Ovary (tissue), 3 donors: ENCODE measurements around the gene PCDHGB4.

Source experiments
- EP300 ChIP-seq: sonication (generic); formaldehyde crosslinking; IDR thresholded peaks from one replicate; pipeline ENCODE4 v1.6.1; 2017; ENCODE audit warnings: antibody characterized with exemption
- POLR2A ChIP-seq: fragments of 450-650 bp; IDR thresholded peaks from one replicate; pipeline ENCODE4 v1.6.1; 2017; ENCODE audit warnings: antibody characterized with exemption, mild to moderate bottlenecking, moderate library complexity
- TF ChIP-seq, protein P1 (sequence below), 3 donors: fragments of 450-650 bp in 2 of 3; fragments of 200-600 bp in 1 of 3; IDR thresholded peaks; one replicate each; pipeline versions ENCODE4 v1.5.1 to v1.8.0; 2016 to 2022; ENCODE audit warnings: antibody characterized with exemption in 3 of 3, mild to moderate bottlenecking in 1 of 3
- donor health status: DM: no; HTN: no; CAD: no.

DNA sequence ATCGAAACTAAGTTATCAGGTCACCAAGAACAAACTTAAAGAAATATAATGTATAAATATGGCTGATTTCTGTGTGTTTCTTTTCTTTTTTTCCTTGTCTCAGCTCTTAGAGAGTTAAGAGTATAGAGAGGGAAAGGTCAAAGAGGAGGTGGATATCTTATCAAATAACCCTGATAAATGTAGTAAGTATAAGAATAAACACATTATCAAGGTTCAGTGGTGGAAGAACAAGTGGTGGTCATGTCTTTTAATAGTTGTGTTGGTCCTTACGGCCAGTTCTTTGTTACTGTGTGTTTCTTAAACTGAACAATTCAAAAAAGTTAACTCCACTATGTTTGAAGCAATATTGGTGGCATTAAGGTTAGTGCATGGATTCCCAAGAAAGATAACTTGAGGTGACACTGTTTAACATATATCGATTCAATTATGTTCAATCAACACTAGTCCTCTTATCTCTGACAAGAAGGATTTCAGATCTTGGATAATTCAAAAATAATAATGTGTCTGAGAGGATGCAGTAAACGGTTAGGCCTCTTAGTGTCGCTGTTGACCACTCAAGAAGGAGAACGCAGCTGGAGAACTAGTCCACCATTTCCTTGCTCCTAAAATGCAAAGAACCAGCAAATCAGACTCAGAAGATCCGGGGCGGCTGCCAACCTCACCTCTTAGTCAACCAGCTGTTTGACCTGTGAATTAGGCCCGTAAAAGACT is 44.1 kb upstream of the PCDHGB4 start, which contains the start of gene PCDHGA3:
- TF ChIP-seq POLR2A (no peak), EP300 (no peak)
- TF ChIP-seq, protein P1, sequence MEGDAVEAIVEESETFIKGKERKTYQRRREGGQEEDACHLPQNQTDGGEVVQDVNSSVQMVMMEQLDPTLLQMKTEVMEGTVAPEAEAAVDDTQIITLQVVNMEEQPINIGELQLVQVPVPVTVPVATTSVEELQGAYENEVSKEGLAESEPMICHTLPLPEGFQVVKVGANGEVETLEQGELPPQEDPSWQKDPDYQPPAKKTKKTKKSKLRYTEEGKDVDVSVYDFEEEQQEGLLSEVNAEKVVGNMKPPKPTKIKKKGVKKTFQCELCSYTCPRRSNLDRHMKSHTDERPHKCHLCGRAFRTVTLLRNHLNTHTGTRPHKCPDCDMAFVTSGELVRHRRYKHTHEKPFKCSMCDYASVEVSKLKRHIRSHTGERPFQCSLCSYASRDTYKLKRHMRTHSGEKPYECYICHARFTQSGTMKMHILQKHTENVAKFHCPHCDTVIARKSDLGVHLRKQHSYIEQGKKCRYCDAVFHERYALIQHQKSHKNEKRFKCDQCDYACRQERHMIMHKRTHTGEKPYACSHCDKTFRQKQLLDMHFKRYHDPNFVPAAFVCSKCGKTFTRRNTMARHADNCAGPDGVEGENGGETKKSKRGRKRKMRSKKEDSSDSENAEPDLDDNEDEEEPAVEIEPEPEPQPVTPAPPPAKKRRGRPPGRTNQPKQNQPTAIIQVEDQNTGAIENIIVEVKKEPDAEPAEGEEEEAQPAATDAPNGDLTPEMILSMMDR (IDR thresholded peaks at IDR 0.05), result no peak
